ENCODE measurements around the gene ADGRG4.

- TF ChIP-seq CTCF (IDR thresholded peaks at IDR 0.05; ENCODE audit: poor library complexity, severe bottlenecking) (no peak), TAF1 (IDR thresholded peaks at IDR 0.05; ENCODE audit: low read depth) (no peak), EP300 (conservative IDR thresholded peaks at IDR 0.05; ENCODE audit: poor library complexity, severe bottlenecking) (no peak), EZH2 (IDR thresholded peaks at IDR 0.05; ENCODE audit: borderline replicate concordance, insufficient read depth, low read length, poor library complexity, severe bottlenecking) (no peak), REST (IDR thresholded peaks at IDR 0.05; ENCODE audit: borderline replicate concordance) (no peak), POLR2AphosphoS5 (IDR thresholded peaks at IDR 0.05) (no peak), RAD21 (conservative IDR thresholded peaks at IDR 0.05) (no peak), SMC3 (conservative IDR thresholded peaks at IDR 0.05; ENCODE audit: poor library complexity) (no peak)
Measured at GRCh38 chrX:136273986-136274385, 26.8 kb upstream of the ADGRG4 start.
